ENCODE measurements around the gene CXCL17.

DNA sequence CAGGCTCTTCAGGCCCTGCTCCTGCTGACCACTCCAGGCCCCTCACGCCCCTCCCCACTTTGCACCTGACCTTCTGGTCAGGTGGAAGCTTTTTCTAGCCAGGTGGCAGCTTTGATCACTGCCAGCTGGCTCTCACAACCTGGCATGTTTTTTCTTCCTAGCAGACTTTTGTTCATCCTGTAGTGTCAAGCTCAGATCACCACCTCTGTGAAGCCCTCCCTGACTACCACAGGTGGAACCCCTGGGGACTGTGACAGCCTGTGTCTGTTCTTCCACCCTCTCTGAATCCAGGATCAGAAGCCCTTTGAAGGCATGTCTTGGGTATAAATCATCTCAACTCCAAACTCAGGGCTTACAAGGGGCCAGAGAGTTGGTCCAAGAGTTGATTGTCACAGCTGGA is 42.3 kb downstream of the CXCL17 start:
- TF ChIP-seq, protein P1, sequence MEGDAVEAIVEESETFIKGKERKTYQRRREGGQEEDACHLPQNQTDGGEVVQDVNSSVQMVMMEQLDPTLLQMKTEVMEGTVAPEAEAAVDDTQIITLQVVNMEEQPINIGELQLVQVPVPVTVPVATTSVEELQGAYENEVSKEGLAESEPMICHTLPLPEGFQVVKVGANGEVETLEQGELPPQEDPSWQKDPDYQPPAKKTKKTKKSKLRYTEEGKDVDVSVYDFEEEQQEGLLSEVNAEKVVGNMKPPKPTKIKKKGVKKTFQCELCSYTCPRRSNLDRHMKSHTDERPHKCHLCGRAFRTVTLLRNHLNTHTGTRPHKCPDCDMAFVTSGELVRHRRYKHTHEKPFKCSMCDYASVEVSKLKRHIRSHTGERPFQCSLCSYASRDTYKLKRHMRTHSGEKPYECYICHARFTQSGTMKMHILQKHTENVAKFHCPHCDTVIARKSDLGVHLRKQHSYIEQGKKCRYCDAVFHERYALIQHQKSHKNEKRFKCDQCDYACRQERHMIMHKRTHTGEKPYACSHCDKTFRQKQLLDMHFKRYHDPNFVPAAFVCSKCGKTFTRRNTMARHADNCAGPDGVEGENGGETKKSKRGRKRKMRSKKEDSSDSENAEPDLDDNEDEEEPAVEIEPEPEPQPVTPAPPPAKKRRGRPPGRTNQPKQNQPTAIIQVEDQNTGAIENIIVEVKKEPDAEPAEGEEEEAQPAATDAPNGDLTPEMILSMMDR (IDR thresholded peaks at IDR 0.05), result no peak
- no peak for TF ChIP-seq EZH2 (IDR thresholded peaks at IDR 0.05; ENCODE audit: borderline replicate concordance, insufficient read depth, low read depth, low read length, poor library complexity, severe bottlenecking)
